GM12878 (cell line): ENCODE measurements around the gene LGMN. TPM values are rescaled to one million over a fixed set of nuclear protein-coding genes. Genes with fewer than 3 reads are reported as not detected.

Source experiments
- ATAC-seq: fragments of 200-7000 bp; cut with Tn5 transposase; 3 replicates; pipeline ENCODE4 v1.9.1; 2020; ENCODE audit warnings: mild to moderate bottlenecking, moderate library complexity
- BruUV-seq: library from RNA; stranded (reverse); fragments of 400-500 nt; replicated peaks from 2 replicates; lab custom pipeline; 2021; lab: Mats Ljungman, UMichigan
- CTCF ChIA-PET: fragments of 300-600 bp; sonication (Branson Sonifier 250); formaldehyde crosslinking; extraction: SDS; loops from one replicate; lab custom pipeline; 2021; ENCODE audit warnings: inconsistent platforms; lab: Yijun Ruan, JAX
- POLR2A ChIA-PET: fragments of 350-600 bp; formaldehyde crosslinking; extraction: SDS; loops from one replicate; lab custom pipeline; 2021; ENCODE audit warnings: inconsistent platforms; lab: Charles Lee
- RAD21 ChIA-PET: fragments of 300-600 bp; sonication (Branson Sonifier 250); formaldehyde crosslinking; loops from one replicate; lab custom pipeline; 2023; ENCODE audit warnings: antibody characterized with exemption; ENCODE audit not compliant: unreplicated experiment; lab: Charles Lee
- SMC1A ChIA-PET: fragments of 300-600 bp; sonication (Branson Sonifier 250); formaldehyde crosslinking; loops from one replicate; lab custom pipeline; 2023; ENCODE audit not compliant: unreplicated experiment, uncharacterized antibody; lab: Charles Lee
- DNase-seq: peaks from one replicate; pipeline ENCODE4 v3.0.0-alpha.2; 2011; ENCODE audit warnings: low read depth, low spot score
- FAIRE-seq: peaks from 3 replicates; lab custom pipeline; 2011; peaks lifted over from hg19 to GRCh38; lab: Jason Lieb, UNC
- H2AFZ ChIP-seq: 2 replicates; pipeline ENCODE4 v1.6.0; 2011; ENCODE audit warnings: low read depth, low read length, control low read depth; ENCODE audit not compliant: control insufficient read depth
- H3K27ac ChIP-seq: 2 replicates; pipeline ENCODE4 v1.5.1; 2011; ENCODE audit warnings: control low read depth; ENCODE audit not compliant: control insufficient read depth, insufficient read depth
- H3K27me3 ChIP-seq, 2 experiments: replicated peaks in 1 of 2; 2 replicates each; pipeline versions ENCODE4 v1.6.0 to v1.6.1; 2011; ENCODE audit warnings: low read length in 1 of 2; ENCODE audit not compliant: control insufficient read depth in 2 of 2, insufficient read depth in 2 of 2
- H3K36me3 ChIP-seq, 2 experiments: 2 replicates each; pipeline ENCODE4 v1.5.1; 2011; ENCODE audit warnings: low read length in 1 of 2; ENCODE audit not compliant: control insufficient read depth in 2 of 2, insufficient read depth in 2 of 2
- H3K4me1 ChIP-seq: 2 replicates; pipeline ENCODE4 v1.6.1; 2011; ENCODE audit warnings: mild to moderate bottlenecking, low read length, moderate library complexity, mixed read lengths; ENCODE audit not compliant: control insufficient read depth, insufficient read depth
- H3K4me2 ChIP-seq: 2 replicates; pipeline ENCODE4 v1.6.0; 2011; ENCODE audit warnings: control low read depth; ENCODE audit not compliant: control insufficient read depth, insufficient read depth
- H3K4me3 ChIP-seq: fragments of 200-600 bp; sonication (generic); 2 replicates; pipeline ENCODE4 v1.5.1; 2016
- H3K79me2 ChIP-seq: 2 replicates; pipeline ENCODE4 v1.6.0; 2011; ENCODE audit warnings: low read length; ENCODE audit not compliant: control insufficient read depth, insufficient read depth
- H3K9ac ChIP-seq: 2 replicates; pipeline ENCODE4 v1.8.0; 2011; ENCODE audit warnings: low read length, control low read depth, mixed read lengths; ENCODE audit not compliant: control insufficient read depth, insufficient read depth
- H3K9me3 ChIP-seq: replicated peaks from 3 replicates; pipeline ENCODE4 v1.5.1; 2011; ENCODE audit warnings: mild to moderate bottlenecking, low read length; ENCODE audit not compliant: control insufficient read depth, insufficient read depth
- H4K20me1 ChIP-seq: 2 replicates; pipeline ENCODE4 v1.6.0; 2011; ENCODE audit not compliant: control insufficient read depth, insufficient read depth
- CBFB ChIP-seq: IDR thresholded peaks from 2 replicates; pipeline ENCODE4 v1.6.1; 2016; ENCODE audit warnings: antibody characterized with exemption, low read depth
- CEBPZ ChIP-seq: fragments of 150-350 bp; IDR thresholded peaks from 2 replicates; pipeline ENCODE4 v1.6.1; 2016; ENCODE audit warnings: low read depth, low read length
- CTCF ChIP-seq, 3 experiments: IDR thresholded peaks in 2 of 3; conservative IDR thresholded peaks in 1 of 3; 2 replicates each; pipeline ENCODE4 v1.5.1; 2011; ENCODE audit warnings: low read depth in 3 of 3, low read length in 3 of 3, mild to moderate bottlenecking in 3 of 3, control low read depth in 2 of 3, moderate library complexity in 2 of 3, inconsistent platforms in 1 of 3, mixed read lengths in 1 of 3; ENCODE audit not compliant: control insufficient read depth in 2 of 3, insufficient read depth in 1 of 3; ENCODE audit errors: extremely low read depth in 1 of 3
- FOXM1 ChIP-seq: IDR thresholded peaks from 2 replicates; pipeline ENCODE4 v1.6.1; 2012; ENCODE audit warnings: low read depth, mild to moderate bottlenecking, inconsistent platforms, low read length, moderate library complexity
- KLF5 ChIP-seq: fragments of 450-650 bp; IDR thresholded peaks from 2 replicates; pipeline ENCODE4 v1.6.1; 2014; ENCODE audit warnings: mild to moderate bottlenecking; ENCODE audit not compliant: partially characterized antibody
- NR2F1 ChIP-seq: fragments of 450-650 bp; conservative IDR thresholded peaks from 2 replicates; pipeline ENCODE4 v1.6.1; 2017; ENCODE audit warnings: mild to moderate bottlenecking
- POLR2AphosphoS5 ChIP-seq: IDR thresholded peaks from 2 replicates; pipeline ENCODE4 v1.6.1; 2011; ENCODE audit warnings: mild to moderate bottlenecking, low read length, inconsistent platforms
- RUNX3 ChIP-seq: IDR thresholded peaks from 2 replicates; pipeline ENCODE4 v1.6.1; 2012; ENCODE audit warnings: low read length, inconsistent platforms
- USF1 ChIP-seq: IDR thresholded peaks from 2 replicates; pipeline ENCODE4 v1.6.1; 2011; ENCODE audit warnings: borderline replicate concordance, low read depth, mild to moderate bottlenecking, moderate library complexity, mixed read lengths, low read length; ENCODE audit not compliant: insufficient read depth; ENCODE audit errors: extremely low read length
- WGBS: methylation state at CpG from one replicate; pipeline ENCODE4 v1.1.6; 2016; ENCODE audit warnings: low lambda C conversion rate; ENCODE audit not compliant: insufficient replicate concordance, insufficient coverage; ENCODE audit errors: missing lambda C conversion rate; 5-methylcytosine and 5-hydroxymethylcytosine counted together
- in situ Hi-C: fragments of 300-500 bp; cut with MboI; formaldehyde crosslinking; loops from 9 replicates; pipeline ENCODE4 v1.14.3; 2018; ENCODE audit warnings: mixed read lengths
- intact Hi-C: fragments of 100-400 bp; cut with micrococcal nuclease; formaldehyde crosslinking; loops from one replicate; pipeline ENCODE4 v1.14.2; 2022; ENCODE audit not compliant: unreplicated experiment
- polyA plus RNA-seq, 11 experiments: library from polyadenylated mRNA; depleted of rRNA in 4 of 11; unstranded in 6 of 11; stranded (reverse) in 5 of 11; fragments of >200 nt; fragmentation: Nextera tagmentation in 4 of 11; fragmentation: Illumina TruSeq in 1 of 11; extraction: Ambion mirVana in 4 of 11; extraction: Trizol in 1 of 11; gene quantifications; 1 replicate in 1 of 11; 2 replicates in 10 of 11; pipeline versions ENCODE4 v1.2.1 to v1.2.3, GENCODE V29; 2011 to 2016; ENCODE audit warnings: inconsistent platforms in 2 of 11, missing spikeins in 2 of 11, low read depth in 1 of 11
- total RNA-seq, 4 experiments: library from RNA; depleted of rRNA in 3 of 4; stranded (reverse); fragments of >200 nt in 3 of 4; fragmentation: Illumina TruSeq in 1 of 4; extraction: Trizol in 1 of 4; gene quantifications; 2 replicates each; pipeline versions ENCODE4 v1.2.1 to v1.2.3, GENCODE V29; 2013 to 2021

LGMN gene
- total and polyA plus RNA-seq, 10 of the 15 experiments (the other 5 are each of a cell fraction or from before 2014, with no cell fraction given), result 0.71 to 192 (median 3.9) TPM

- TF ChIP-seq CEBPZ, result no peak
- peak; percentile 100 for TF ChIP-seq RUNX3
- TF ChIP-seq FOXM1, result peak; percentile 98
- TF ChIP-seq KLF5, result peak; percentile 90
- TF ChIP-seq, all 136 proteins: peak for 72
Measured at GRCh38 chr14:92677087-92677668, 71.2 kb downstream of the LGMN start (continued).

- ChIA-PET SMC1A (interaction anchor here (0.8 to 4.3 kb wide), 17 partner anchors 8 to 122 kb away, joined by 3 to 58 read pairs (median 5); no protein-coding TSS in a partner anchor), POLR2A (interaction anchor here (0.6 to 2.9 kb wide), 14 partner anchors 8 to 636 kb away, joined by 3 to 21 read pairs (median 4); partner anchors contain the start of gene TRIP11), CTCF (interaction anchor here (0.7 to 1.7 kb wide), 15 partner anchors 8 to 215 kb away, joined by 3 to 11 read pairs (median 5); no protein-coding TSS in a partner anchor), RAD21 (interaction anchor here (0.7 to 5.3 kb wide), 25 partner anchors 8 to 418 kb away, joined by 3 to 67 read pairs (median 5); no protein-coding TSS in a partner anchor)
- intact Hi-C loops (loop anchor here (1.0 kb wide), 4 partner anchors 25 to 418 kb away; no protein-coding TSS in a partner anchor), in situ Hi-C loops (loop anchor here (25.0 kb wide), 1 partner anchor 539 kb away; no protein-coding TSS in a partner anchor)
- Histone ChIP-seq H3K4me3 (peak overlapping the region; percentile 39; the same call in 1 of the 2 replicates), H3K9ac (peak overlapping the region; percentile 43), H3K9me3 (no peaks in the 10 kb centered on the region; the same call in 2 of the 3 replicates), H3K27me3 (no peaks in the 10 kb centered on the region), H3K27ac (peak overlapping the region; percentile 74), H3K4me2 (peak overlapping the region; percentile 90), H3K79me2 (no peaks in the 10 kb centered on the region), H2AFZ (no peak overlapping the region), H3K4me1 (peaks cover 42% of the 10 kb centered on the region), H4K20me1 (no peaks in the 10 kb centered on the region), H3K36me3 (peaks cover 0 to 13% of the 10 kb centered on the region in 2 experiments; a peak in 2 of 4 replicates)
- WGBS, result 49% methylated on average over 8 of the region's 8 CpGs
- DNase-seq (no peak), FAIRE-seq (no peak), ATAC-seq (peak; percentile 7)
- BruUV-seq, result TSS peak; percentile 94
- TF ChIP-seq CEBPZ (no peak), CBFB (no peak), CTCF (IDR thresholded peaks at IDR 0.05 in 2 of 3, conservative IDR thresholded peaks at IDR 0.05 in 1 of 3; ENCODE audit: control insufficient read depth in 2 of 3, extremely low read depth in 1 of 3, insufficient read depth in 1 of 3, low read depth in 3 of 3, low read length in 3 of 3) (no peak), POLR2AphosphoS5 (peak; percentile 35; the same call in 1 of the 2 replicates), USF1 (no peak), NR2F1 (no peak)
Measured at GRCh38 chr14:92676403-92677086, 71.9 kb downstream of the LGMN start.
